PFSK-1 (cell line): Measurements from ENCODE around the gene SPTAN1.

Experiments
- FOXP2 ChIP-seq: optimal IDR thresholded peaks from 2 replicates; pipeline ENCODE3; 2011; ENCODE audit warnings: borderline replicate concordance, control low read depth, inconsistent platforms; ENCODE audit not compliant: insufficient read depth; ENCODE audit errors: extremely low read length, extremely low read depth
- POLR2AphosphoS5 ChIP-seq: IDR thresholded peaks from 2 replicates; pipeline ENCODE4 v1.6.1; 2012; ENCODE audit warnings: low read depth, mild to moderate bottlenecking, control low read depth, low read length, moderate library complexity
- SIN3A ChIP-seq: IDR thresholded peaks from 2 replicates; pipeline ENCODE4 v1.6.1; 2012; ENCODE audit warnings: mild to moderate bottlenecking, low read length, moderate library complexity, borderline replicate concordance; ENCODE audit not compliant: insufficient read depth
- TAF1 ChIP-seq: IDR thresholded peaks from 2 replicates; pipeline ENCODE4 v1.6.1; 2012; ENCODE audit warnings: low read length, control low read depth, borderline replicate concordance; ENCODE audit not compliant: insufficient read depth
- TF ChIP-seq, protein P1 (sequence below), 2 experiments: IDR thresholded peaks; 2 replicates each; pipeline versions ENCODE4 v1.6.1 to v1.8.0; 2011 to 2012; ENCODE audit warnings: low read depth in 2 of 2, low read length in 2 of 2, control low read depth in 1 of 2, inconsistent platforms in 1 of 2, mild to moderate bottlenecking in 1 of 2, moderate library complexity in 1 of 2; ENCODE audit not compliant: insufficient read depth in 1 of 2

Gene SPTAN1

DNA sequence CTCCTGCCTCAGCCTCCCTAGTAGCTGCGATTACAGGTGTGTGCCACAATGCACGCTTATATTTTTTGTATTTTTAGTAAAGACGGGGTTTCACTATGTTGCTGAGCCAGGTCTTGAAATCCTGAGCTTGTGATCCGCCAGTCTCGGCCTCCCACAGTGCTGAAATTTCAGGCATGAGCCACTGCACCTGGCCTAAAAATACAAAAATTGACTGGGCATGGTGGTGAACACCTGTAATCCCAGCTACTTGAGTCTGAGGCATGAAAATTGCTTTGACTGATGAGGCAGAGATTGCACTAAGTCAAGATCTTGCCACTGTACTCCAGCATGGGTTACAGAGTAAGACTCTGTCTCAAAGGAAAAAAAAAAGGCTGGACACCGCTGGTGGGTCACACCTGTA is 117.4 kb downstream of the SPTAN1 start:
- TF ChIP-seq POLR2AphosphoS5 = no peak
- TF ChIP-seq SIN3A = no peak
- TF ChIP-seq TAF1 = no peak
- TF ChIP-seq, protein P1, sequence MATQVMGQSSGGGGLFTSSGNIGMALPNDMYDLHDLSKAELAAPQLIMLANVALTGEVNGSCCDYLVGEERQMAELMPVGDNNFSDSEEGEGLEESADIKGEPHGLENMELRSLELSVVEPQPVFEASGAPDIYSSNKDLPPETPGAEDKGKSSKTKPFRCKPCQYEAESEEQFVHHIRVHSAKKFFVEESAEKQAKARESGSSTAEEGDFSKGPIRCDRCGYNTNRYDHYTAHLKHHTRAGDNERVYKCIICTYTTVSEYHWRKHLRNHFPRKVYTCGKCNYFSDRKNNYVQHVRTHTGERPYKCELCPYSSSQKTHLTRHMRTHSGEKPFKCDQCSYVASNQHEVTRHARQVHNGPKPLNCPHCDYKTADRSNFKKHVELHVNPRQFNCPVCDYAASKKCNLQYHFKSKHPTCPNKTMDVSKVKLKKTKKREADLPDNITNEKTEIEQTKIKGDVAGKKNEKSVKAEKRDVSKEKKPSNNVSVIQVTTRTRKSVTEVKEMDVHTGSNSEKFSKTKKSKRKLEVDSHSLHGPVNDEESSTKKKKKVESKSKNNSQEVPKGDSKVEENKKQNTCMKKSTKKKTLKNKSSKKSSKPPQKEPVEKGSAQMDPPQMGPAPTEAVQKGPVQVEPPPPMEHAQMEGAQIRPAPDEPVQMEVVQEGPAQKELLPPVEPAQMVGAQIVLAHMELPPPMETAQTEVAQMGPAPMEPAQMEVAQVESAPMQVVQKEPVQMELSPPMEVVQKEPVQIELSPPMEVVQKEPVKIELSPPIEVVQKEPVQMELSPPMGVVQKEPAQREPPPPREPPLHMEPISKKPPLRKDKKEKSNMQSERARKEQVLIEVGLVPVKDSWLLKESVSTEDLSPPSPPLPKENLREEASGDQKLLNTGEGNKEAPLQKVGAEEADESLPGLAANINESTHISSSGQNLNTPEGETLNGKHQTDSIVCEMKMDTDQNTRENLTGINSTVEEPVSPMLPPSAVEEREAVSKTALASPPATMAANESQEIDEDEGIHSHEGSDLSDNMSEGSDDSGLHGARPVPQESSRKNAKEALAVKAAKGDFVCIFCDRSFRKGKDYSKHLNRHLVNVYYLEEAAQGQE (IDR thresholded peaks at IDR 0.05; ENCODE audit: insufficient read depth in 1 of 2, low read depth in 2 of 2, low read length in 2 of 2) = no peak
- no peak for TF ChIP-seq FOXP2

DNA sequence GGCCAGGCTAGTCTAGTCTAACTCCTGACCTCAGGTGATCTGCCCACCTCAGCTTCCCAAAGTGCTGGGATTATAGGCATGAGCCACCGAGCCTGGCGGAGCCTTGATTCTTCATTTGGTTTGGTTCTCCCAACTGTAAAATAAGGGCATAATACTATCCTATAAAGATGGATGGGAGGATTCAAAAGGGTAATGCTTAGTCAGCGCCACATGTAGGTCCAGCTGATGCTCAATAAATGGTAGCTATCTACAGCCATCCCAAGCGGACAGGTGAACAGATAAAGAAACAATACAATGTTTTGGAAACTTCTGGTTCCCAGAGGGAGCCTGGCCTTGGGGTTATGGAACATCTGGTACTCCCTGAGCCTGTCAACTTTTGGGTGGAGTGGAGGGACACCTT is 123.0 kb downstream of the SPTAN1 start:
- TF ChIP-seq FOXP2 (no peak), SIN3A (no peak), TAF1 (no peak), POLR2AphosphoS5 (no peak)
- TF ChIP-seq, protein P1 (IDR thresholded peaks at IDR 0.05; ENCODE audit: insufficient read depth in 1 of 2, low read depth in 2 of 2, low read length in 2 of 2) = no peak

DNA sequence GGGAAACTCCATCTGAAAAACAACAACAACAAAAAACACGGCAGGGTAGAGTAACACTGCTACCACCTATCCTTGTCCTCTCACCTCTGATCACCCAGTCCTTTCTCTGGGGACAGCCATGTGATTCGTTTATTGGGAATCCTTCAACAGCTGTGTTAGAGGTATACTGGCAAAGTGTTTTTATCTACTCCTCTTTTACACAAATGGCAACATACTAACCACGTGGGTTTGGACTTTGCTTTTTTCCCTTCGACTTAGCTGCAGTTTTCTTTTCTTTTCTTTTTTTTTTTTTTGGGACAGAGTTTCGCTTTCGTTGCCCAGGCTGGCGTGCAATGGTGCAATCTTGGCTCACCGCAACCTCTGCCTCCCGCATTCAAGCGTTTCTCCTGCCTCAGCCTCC is 125.4 kb downstream of the SPTAN1 start:
- no peak for TF ChIP-seq POLR2AphosphoS5
- TF ChIP-seq SIN3A = no peak
- TF ChIP-seq FOXP2 = no peak
- TF ChIP-seq, protein P1 (IDR thresholded peaks at IDR 0.05; ENCODE audit: insufficient read depth in 1 of 2, low read depth in 2 of 2, low read length in 2 of 2) = no peak
- TF ChIP-seq TAF1 = no peak
